Transverse colon (tissue), 4 donors: ENCODE measurements around the gene SLC10A6. TPM values are rescaled to one million over a fixed set of nuclear protein-coding genes. Genes with fewer than 3 reads are reported as not detected.

Source experiments
- DNase-seq: peaks from one replicate; pipeline ENCODE4 v3.0.0-alpha.2; 2019
- H3K27ac ChIP-seq, 4 donors: fragments of 200-600 bp; sonication (generic); 2 replicates each; pipeline ENCODE4 v1.5.1; 2016 to 2018; ENCODE audit warnings: inconsistent platforms in 4 of 4
- H3K27me3 ChIP-seq: fragments of 200-600 bp; sonication (generic); 2 replicates; pipeline ENCODE4 v1.5.1; 2017; ENCODE audit warnings: inconsistent platforms
- H3K36me3 ChIP-seq, 4 donors: fragments of 200-600 bp; sonication (generic); 2 replicates each; pipeline ENCODE4 v1.5.1; 2017 to 2019; ENCODE audit warnings: inconsistent platforms in 4 of 4
- H3K4me1 ChIP-seq, 4 donors: fragments of 200-600 bp; sonication (generic); 2 replicates each; pipeline ENCODE4 v1.5.1; 2017 to 2020; ENCODE audit warnings: inconsistent platforms in 4 of 4
- H3K4me3 ChIP-seq, 4 donors: fragments of 200-600 bp; sonication (generic); 1 replicate in 1 of 4; 2 replicates in 3 of 4; pipeline versions ENCODE4 v1.5.1 to v1.6.1; 2017 to 2019; ENCODE audit warnings: inconsistent platforms in 4 of 4
- H3K9me3 ChIP-seq, 2 donors: fragments of 200-600 bp; sonication (generic); 2 replicates each; pipeline ENCODE4 v1.5.1; 2017 to 2019; ENCODE audit warnings: inconsistent platforms in 2 of 2
- CTCF ChIP-seq, 5 experiments: fragments of 200-600 bp in 3 of 5; fragments of 450-650 bp in 2 of 5; sonication (generic) in 3 of 5; IDR thresholded peaks; 1 replicate in 2 of 5; 2 replicates in 3 of 5; pipeline ENCODE4 v1.5.1; 2016 to 2017; ENCODE audit warnings: antibody characterized with exemption in 5 of 5, inconsistent platforms in 3 of 5, mild to moderate bottlenecking in 2 of 5, moderate library complexity in 1 of 5
- EP300 ChIP-seq: sonication (generic); formaldehyde crosslinking; IDR thresholded peaks from one replicate; pipeline ENCODE4 v1.6.1; 2017; ENCODE audit warnings: antibody characterized with exemption, low read depth
- POLR2A ChIP-seq: fragments of 450-650 bp; IDR thresholded peaks from one replicate; pipeline ENCODE4 v1.6.1; 2016; ENCODE audit warnings: antibody characterized with exemption, mild to moderate bottlenecking, moderate library complexity
- POLR2AphosphoS5 ChIP-seq, 3 donors: sonication (generic); formaldehyde crosslinking; IDR thresholded peaks; one replicate each; pipeline ENCODE4 v1.6.1; 2016; ENCODE audit warnings: antibody characterized with exemption in 3 of 3
- WGBS, 2 donors: methylation state at CpG; one replicate each; pipeline ENCODE4 v1.1.5; 2018; ENCODE audit warnings: low coverage in 1 of 2; 5-methylcytosine and 5-hydroxymethylcytosine counted together
- in situ Hi-C, 4 donors: fragments of 200-750 bp; cut with MboI; loops; one replicate each; pipeline versions ENCODE4 v1.15.0 to v1.15.1; 2017; ENCODE audit warnings: low sequenced_read_pairs in 3 of 4, low pct_ligation_motif_present in 1 of 4, low pct_unique_long_range_greater_than_20kb in 1 of 4
- intact Hi-C: fragments of 100-400 bp; cut with DNase I; formaldehyde crosslinking; loops from one replicate; pipeline ENCODE4 v1.15.1; 2023; ENCODE audit warnings: low total_unique reads
- total RNA-seq, 4 donors: library from RNA; depleted of rRNA; stranded (reverse); fragments of >200 nt; gene quantifications; one replicate each; pipeline ENCODE4 v1.1.0, GENCODE V29; 2016

The SLC10A6 gene
- total RNA-seq, 4 donors from 2014 or later, result 0.32 TPM; not detected in 3

GRCh38 chr4:86819561-86819960 is 29.6 kb downstream of the SLC10A6 start:
- TF ChIP-seq CTCF (IDR thresholded peaks at IDR 0.05) (no peak), EP300 (no peak), POLR2A (no peak), POLR2AphosphoS5 (IDR thresholded peaks at IDR 0.05) (no peak)
- 80 to 90% methylated on average over 6 to 7 of the region's 7 CpGs for WGBS, 2 donors
- H3K4me1 ChIP-seq, result no peaks in the 10 kb centered on the region
- H3K27me3 ChIP-seq, result no peaks in the 10 kb centered on the region
- H3K4me3 ChIP-seq, result no peak overlapping the region
- in situ Hi-C loops (no loop called here), intact Hi-C loops (no loop called here)
- peaks cover 0 to 8% (median 0%) of the 10 kb centered on the region in 4 donors for H3K36me3 ChIP-seq
- H3K9me3 ChIP-seq, result peaks cover 0 to 6% of the 10 kb centered on the region in 2 donors
- no peak overlapping the region for H3K27ac ChIP-seq
- DNase-seq, result no peak

DNA sequence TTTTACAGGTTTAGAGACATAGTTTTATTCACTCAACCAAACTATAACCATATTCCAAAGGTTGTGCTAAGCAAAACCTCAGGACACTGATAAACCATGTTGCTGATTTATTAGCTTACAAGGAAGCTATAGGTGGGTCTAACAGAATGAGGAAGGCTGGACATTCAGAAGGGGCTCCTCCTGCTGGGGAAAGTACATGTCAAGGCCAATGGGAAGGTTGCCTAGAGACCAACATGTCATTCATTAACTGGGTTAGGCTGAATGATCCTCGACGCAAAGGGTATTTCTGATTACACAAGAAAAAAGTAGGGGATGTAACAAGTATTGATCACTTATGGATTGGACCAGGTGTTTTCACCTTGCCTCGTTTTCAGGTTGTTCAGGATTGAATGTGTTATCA is 30.3 kb downstream of the SLC10A6 start:
- WGBS, 2 donors, result 81 to 86% methylated on average over 3 of the region's 3 CpGs
- peaks cover 0 to 8% (median 0%) of the 10 kb centered on the region in 4 donors for H3K36me3 ChIP-seq
- peaks cover 0 to 6% of the 10 kb centered on the region in 2 donors for H3K9me3 ChIP-seq
- H3K27ac ChIP-seq, result no peak overlapping the region
- intact Hi-C loops, result no loop called here
- no peak for TF ChIP-seq EP300
- TF ChIP-seq POLR2AphosphoS5 (IDR thresholded peaks at IDR 0.05), result no peak
- no peak for TF ChIP-seq CTCF (IDR thresholded peaks at IDR 0.05)
- no peak for TF ChIP-seq POLR2A
- no peaks in the 10 kb centered on the region for H3K27me3 ChIP-seq
- in situ Hi-C loops, result no loop called here
- H3K4me1 ChIP-seq, result no peaks in the 10 kb centered on the region
- DNase-seq, result no peak
- no peak overlapping the region for H3K4me3 ChIP-seq

DNA sequence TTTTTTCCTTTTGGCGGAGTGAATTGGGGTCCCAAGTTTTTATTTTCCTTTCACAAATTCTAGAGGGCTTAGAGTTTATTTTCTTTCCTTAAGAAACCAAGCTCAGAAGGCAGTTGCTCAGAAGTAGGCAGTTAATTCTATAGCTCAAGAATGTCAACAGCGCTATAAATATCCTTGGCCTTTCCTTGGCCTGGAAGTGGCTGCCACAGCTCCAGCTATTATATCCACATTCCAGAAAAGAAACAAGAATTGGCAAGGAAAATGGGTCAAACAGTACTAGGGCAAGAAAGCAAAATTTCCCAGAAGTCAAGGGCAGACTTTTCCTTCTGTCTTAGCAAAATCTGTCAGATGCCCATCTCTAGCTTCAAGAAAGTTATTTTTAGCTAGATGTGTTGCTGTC is 31.0 kb downstream of the SLC10A6 start:
- DNase-seq, result no peak
- H3K36me3 ChIP-seq, result peaks cover 0 to 8% (median 0%) of the 10 kb centered on the region in 4 donors
- in situ Hi-C loops, result no loop called here
- no peaks in the 10 kb centered on the region for H3K4me1 ChIP-seq
- no peak for TF ChIP-seq EP300
- no peak for TF ChIP-seq POLR2AphosphoS5 (IDR thresholded peaks at IDR 0.05)
- TF ChIP-seq CTCF (IDR thresholded peaks at IDR 0.05), result no peak
- no peak for TF ChIP-seq POLR2A
- peaks cover 0 to 6% of the 10 kb centered on the region in 2 donors for H3K9me3 ChIP-seq
- 89 to 92% methylated on average over 1 to 2 of the region's 2 CpGs for whole genome bisulfite sequencing, 2 donors
- H3K4me3 ChIP-seq, result no peak overlapping the region
- intact Hi-C loops, result no loop called here
- H3K27ac ChIP-seq, result no peak overlapping the region
- no peaks in the 10 kb centered on the region for H3K27me3 ChIP-seq

DNA sequence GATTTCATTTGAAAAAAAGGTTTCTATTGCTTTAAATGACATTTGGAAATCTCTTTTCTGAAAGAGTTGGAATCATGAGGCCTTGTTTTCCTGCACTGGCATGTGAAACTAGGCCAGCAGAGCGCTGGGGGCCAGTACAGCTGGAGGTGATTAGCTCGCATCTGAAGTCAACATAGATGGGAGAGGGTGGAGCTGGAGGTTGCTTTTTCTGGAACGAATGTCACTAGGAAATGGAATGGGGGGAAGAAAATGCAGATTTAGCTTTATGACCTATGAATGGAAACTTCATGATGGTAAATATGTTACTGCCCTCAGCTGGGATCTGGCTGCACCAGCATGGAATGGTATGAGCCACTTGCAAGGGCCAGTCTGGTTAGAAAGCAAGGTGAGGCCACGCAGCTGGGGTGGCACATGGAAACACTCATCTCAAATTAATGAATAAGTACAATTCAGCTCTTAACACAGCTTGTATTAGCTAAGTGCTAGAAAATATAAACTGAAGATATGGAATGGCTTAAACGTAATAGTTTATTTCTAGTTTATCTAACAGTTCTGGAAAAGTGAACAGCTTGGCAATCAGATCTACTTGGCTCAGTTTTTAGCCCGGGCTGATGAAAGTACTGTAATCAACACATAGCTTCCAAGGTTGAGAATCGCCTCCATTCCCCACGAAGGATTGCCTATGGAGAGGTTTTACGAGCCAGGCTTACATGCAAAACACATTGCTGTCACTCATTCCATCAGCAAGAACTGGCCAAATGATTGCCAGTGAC is 32.5 kb downstream of the SLC10A6 start:
- Histone ChIP-seq H3K36me3 (peaks cover 0 to 8% (median 0%) of the 10 kb centered on the region in 4 donors), H3K27ac (no peak overlapping the region), H3K9me3 (peaks cover 0 to 6% of the 10 kb centered on the region in 2 donors), H3K27me3 (no peaks in the 10 kb centered on the region), H3K4me1 (no peaks in the 10 kb centered on the region), H3K4me3 (no peak overlapping the region)
- intact Hi-C loops (no loop called here), in situ Hi-C loops (no loop called here)
- no peak for DNase-seq
- TF ChIP-seq POLR2AphosphoS5 (IDR thresholded peaks at IDR 0.05) (no peak), POLR2A (no peak), CTCF (IDR thresholded peaks at IDR 0.05) (no peak), EP300 (no peak)
- WGBS, 2 donors, result 72 to 86% methylated on average over 8 to 9 of the region's 9 CpGs
